Measurements from ENCODE around the gene SMIM15.

- no peak for TF ChIP-seq CTCF (IDR thresholded peaks at IDR 0.05)
- TF ChIP-seq POLR2AphosphoS5 (IDR thresholded peaks at IDR 0.05; ENCODE audit: low read depth, low read length): no peak
- TF ChIP-seq MAX (IDR thresholded peaks at IDR 0.05; ENCODE audit: low read depth): no peak
- TF ChIP-seq EZH2phosphoT487 (IDR thresholded peaks at IDR 0.05; ENCODE audit: borderline replicate concordance, low read depth): no peak
- TF ChIP-seq JUND (IDR thresholded peaks at IDR 0.05): no peak
Observed at GRCh38 chr5:61182449-61182848, 20.2 kb upstream of the SMIM15 start.
